GM19351 (cell line): ENCODE measurements around the gene PLEKHN1.

Experiments used
- ATAC-seq: cut with Tn5 transposase; IDR thresholded peaks from one replicate; pipeline ENCODE4 v1.9.1; 2021; ENCODE audit warnings: mild to moderate bottlenecking, moderate library complexity; ENCODE audit not compliant: unreplicated experiment

PLEKHN1 gene

GRCh38 chr1:929712-930632 lies 36.3 kb upstream of the PLEKHN1 start:
- no peak for ATAC-seq

- no peak for ATAC-seq
These were observed 35.6 kb upstream of the PLEKHN1 start for GRCh38 chr1:930633-931138.

- no peak for ATAC-seq
These were observed 34.7 kb upstream of the PLEKHN1 start for GRCh38 chr1:931380-932172.

GRCh38 chr1:932173-932510 lies 34.1 kb upstream of the PLEKHN1 start:
- no peak for ATAC-seq

- ATAC-seq: no peak
These were observed 33.3 kb upstream of the PLEKHN1 start for GRCh38 chr1:932776-933602.

- no peak for ATAC-seq
These were observed 32.7 kb upstream of the PLEKHN1 start for GRCh38 chr1:933603-933940.

GRCh38 chr1:934991-935750 lies 31.1 kb upstream of the PLEKHN1 start:
- ATAC-seq: no peak

- no peak for ATAC-seq
These were observed 30.5 kb upstream of the PLEKHN1 start for GRCh38 chr1:935751-936231.

GRCh38 chr1:936348-937264 lies 29.7 kb upstream of the PLEKHN1 start:
- no peak for ATAC-seq

- ATAC-seq: no peak
These were observed 28.8 kb upstream of the PLEKHN1 start for GRCh38 chr1:937521-937920.

- ATAC-seq: no peak
These were observed 28.1 kb upstream of the PLEKHN1 start for GRCh38 chr1:938088-938683.

- no peak for ATAC-seq
These were observed 27.4 kb upstream of the PLEKHN1 start for GRCh38 chr1:938711-939489.

GRCh38 chr1:939511-940106 lies 26.7 kb upstream of the PLEKHN1 start:
- no peak for ATAC-seq

GRCh38 chr1:940107-941014 lies 25.9 kb upstream of the PLEKHN1 start:
- ATAC-seq: no peak

GRCh38 chr1:941015-941587 lies 25.2 kb upstream of the PLEKHN1 start:
- no peak for ATAC-seq
